T follicular helper cell (primary cell): ENCODE data around the gene LRRTM3.

Experiments
- DNase-seq: peaks from one replicate; pipeline ENCODE4 v3.0.0-alpha.2; 2020; ENCODE audit warnings: low read depth

The LRRTM3 gene

DNA sequence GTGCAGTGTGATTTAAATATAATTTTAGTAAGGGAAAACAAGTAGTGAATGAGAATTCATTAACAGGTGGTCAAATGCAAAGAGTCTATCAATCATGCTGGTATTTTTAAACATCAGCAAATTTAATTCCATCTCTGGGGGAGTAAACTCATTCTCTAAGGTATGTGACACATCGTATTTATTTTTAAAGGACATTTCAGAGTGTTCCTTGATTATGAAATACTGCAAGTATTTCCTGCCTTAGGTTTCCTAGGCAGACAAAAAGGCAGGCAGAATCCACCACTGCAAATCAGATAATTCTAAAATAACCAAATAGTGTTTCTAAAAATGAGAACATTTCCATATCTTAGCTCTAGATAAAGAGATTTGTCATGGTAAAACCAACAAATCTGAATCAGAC lies 193.8 kb downstream of the LRRTM3 start:
- DNase-seq: no peak

DNA sequence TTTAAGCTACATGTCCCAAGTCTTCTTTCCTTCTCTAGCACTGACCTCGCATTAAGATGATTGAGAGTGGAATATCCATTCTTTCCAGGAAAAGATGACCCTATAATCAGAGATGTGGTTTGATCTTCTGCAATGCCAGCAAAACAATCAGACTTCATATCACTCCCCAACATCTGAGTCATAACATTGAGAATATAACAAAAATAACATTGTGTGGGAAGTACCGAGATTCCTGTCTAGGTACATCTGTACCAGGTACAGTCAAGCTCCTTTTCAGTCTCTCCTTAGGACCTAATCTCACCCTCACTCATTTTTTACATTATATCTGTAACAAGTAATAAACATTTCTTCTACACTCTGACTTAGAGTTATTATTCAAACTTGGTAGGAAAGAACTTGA lies 201.6 kb downstream of the LRRTM3 start:
- no peak for DNase-seq

DNA sequence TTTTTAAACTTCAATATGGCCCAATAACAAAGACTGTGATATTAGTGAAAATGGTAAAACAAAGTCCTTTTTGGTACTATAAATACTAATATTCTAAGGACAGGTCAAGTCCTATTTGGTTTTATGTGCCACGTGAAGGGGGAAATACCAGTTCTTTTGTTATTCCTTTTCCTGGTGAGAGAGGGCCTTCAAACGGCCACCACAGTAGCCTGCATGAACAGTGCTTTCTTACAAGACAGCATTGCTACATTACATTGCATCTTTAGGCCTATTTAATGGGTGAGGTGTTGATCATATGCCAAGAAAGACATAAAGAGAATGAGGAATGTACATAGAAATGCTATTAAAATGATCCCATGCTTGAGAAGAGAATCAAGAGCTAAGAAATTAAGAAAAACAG lies 214.8 kb downstream of the LRRTM3 start:
- DNase-seq: no peak

DNA sequence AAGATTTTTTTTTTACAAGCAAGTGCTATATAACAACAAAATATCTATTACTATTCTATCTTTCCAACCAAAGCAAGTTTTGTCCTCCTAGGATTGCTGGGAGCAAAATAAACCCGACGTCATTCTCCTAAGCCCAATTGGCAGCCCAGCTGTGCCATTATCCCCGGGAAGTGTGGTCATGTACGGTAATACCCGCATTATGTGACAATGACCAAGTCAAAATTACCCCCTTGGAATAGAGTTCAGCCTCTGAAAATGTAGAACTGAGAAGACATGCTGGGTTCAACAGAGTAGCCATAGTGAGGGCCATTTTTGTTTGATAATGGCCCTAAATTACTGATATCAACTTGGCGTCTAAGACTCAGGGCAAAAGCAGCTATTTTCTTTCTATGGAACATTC lies 215.5 kb downstream of the LRRTM3 start:
- DNase-seq: no peak

DNA sequence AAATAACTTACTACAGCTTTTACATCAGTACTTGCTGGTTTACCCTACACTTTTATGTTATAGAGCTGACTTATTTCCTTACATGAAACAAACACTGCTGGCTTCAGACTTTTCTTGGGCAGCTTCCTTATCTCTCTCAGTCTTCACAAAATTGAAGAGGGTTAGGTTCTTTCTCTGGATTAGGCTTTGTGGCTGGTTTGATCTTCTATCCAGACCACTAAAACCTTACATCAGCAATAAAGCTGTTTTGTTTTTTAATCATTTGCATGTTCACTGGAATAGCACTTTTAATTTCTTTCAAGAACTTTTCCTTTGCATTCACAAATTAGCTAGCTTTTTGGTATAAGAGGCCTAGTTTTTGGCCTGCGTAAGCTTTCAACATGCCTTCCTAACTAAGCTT lies 218.7 kb downstream of the LRRTM3 start:
- DNase-seq: no peak
